Endothelial cell of umbilical vein (primary cell): ENCODE data around the gene ADCY2. TPM values are rescaled to one million over a fixed set of nuclear protein-coding genes. Genes with fewer than 3 reads are reported as not detected.

Experiments used
- BruUV-seq: library from RNA; stranded (reverse); fragments of 400-500 nt; replicated peaks from 2 replicates; lab custom pipeline; 2021; lab: Mats Ljungman, UMichigan
- CTCF ChIA-PET: fragments of 300-600, 350-600 bp; sonication (Branson Sonifier 250); formaldehyde crosslinking; loops from one replicate; lab custom pipeline; 2021; ENCODE audit warnings: antibody characterized with exemption, inconsistent platforms; lab: Charles Lee
- POLR2A ChIA-PET: fragments of 300-600, 350-600 bp; sonication (Branson Sonifier 250); formaldehyde crosslinking; loops from one replicate; lab custom pipeline; 2021; ENCODE audit warnings: antibody characterized with exemption, inconsistent platforms; lab: Charles Lee
- DNase-seq: peaks from one replicate; pipeline ENCODE4 v3.0.0-alpha.2; 2011; ENCODE audit warnings: low read depth, low spot score
- FAIRE-seq: peaks from 2 replicates; lab custom pipeline; 2011; peaks lifted over from hg19 to GRCh38; lab: Jason Lieb, UNC
- H2AFZ ChIP-seq: 2 replicates; pipeline ENCODE4 v1.6.0; 2012; ENCODE audit warnings: low read depth, low read length, control low read depth, inconsistent platforms
- H3K27ac ChIP-seq: 2 replicates; pipeline ENCODE4 v1.5.1; 2011; ENCODE audit warnings: low read depth, mild to moderate bottlenecking, control low read depth, low read length, moderate library complexity; ENCODE audit not compliant: insufficient read depth
- H3K27me3 ChIP-seq, 2 experiments: 2 replicates each; pipeline versions ENCODE4 v1.6.0 to v1.6.1; 2011; ENCODE audit warnings: low read length in 2 of 2, mixed read lengths in 1 of 2; ENCODE audit not compliant: control insufficient read depth in 2 of 2, insufficient read depth in 2 of 2
- H3K36me3 ChIP-seq, 2 experiments: 2 replicates in 1 of 2; 3 replicates in 1 of 2; pipeline ENCODE4 v1.5.1; 2011; ENCODE audit warnings: low read length in 2 of 2, mild to moderate bottlenecking in 1 of 2, moderate library complexity in 1 of 2; ENCODE audit not compliant: control insufficient read depth in 2 of 2, insufficient read depth in 2 of 2; ENCODE audit errors: extremely low read depth in 1 of 2
- H3K4me1 ChIP-seq: 3 replicates; pipeline ENCODE4 v1.5.1; 2011; ENCODE audit warnings: mild to moderate bottlenecking, low read length; ENCODE audit not compliant: control insufficient read depth, insufficient read depth; ENCODE audit errors: extremely low read depth
- H3K4me2 ChIP-seq: 2 replicates; pipeline ENCODE4 v1.6.1; 2011; ENCODE audit warnings: low read length, control low read depth, mixed read lengths; ENCODE audit not compliant: insufficient read depth
- H3K4me3 ChIP-seq, 3 experiments: fragments of 200-600 bp in 1 of 3; sonication (generic), shearing (Covaris generic) in 1 of 3; replicated peaks in 1 of 3; 2 replicates each; pipeline ENCODE4 v1.5.1; 2011 to 2016; ENCODE audit warnings: control low read depth in 3 of 3, low read length in 3 of 3, mild to moderate bottlenecking in 2 of 3, inconsistent platforms in 1 of 3, low read depth in 1 of 3, moderate library complexity in 1 of 3; ENCODE audit not compliant: insufficient read depth in 1 of 3
- H3K79me2 ChIP-seq: 2 replicates; pipeline ENCODE4 v1.6.0; 2012; ENCODE audit warnings: low read length, inconsistent platforms; ENCODE audit not compliant: control insufficient read depth, insufficient read depth
- H3K9ac ChIP-seq: replicated peaks from 2 replicates; pipeline ENCODE3; 2011; ENCODE audit warnings: low read length, control low read depth; ENCODE audit not compliant: insufficient read depth; ENCODE audit errors: extremely low read depth
- H3K9me1 ChIP-seq: replicated peaks from 3 replicates; pipeline ENCODE4 v1.6.0; 2011; ENCODE audit warnings: mild to moderate bottlenecking, low read length; ENCODE audit not compliant: control insufficient read depth, insufficient read depth; ENCODE audit errors: extremely low read depth
- H3K9me3 ChIP-seq: replicated peaks from 2 replicates; pipeline ENCODE4 v1.5.1; 2012; ENCODE audit warnings: low read length, inconsistent platforms; ENCODE audit not compliant: control insufficient read depth, insufficient read depth
- H4K20me1 ChIP-seq: replicated peaks from 2 replicates; pipeline ENCODE3; 2011; ENCODE audit warnings: mild to moderate bottlenecking, low read length; ENCODE audit not compliant: control insufficient read depth, insufficient read depth; ENCODE audit errors: extremely low read depth
- CTCF ChIP-seq, 2 donors: IDR thresholded peaks; 1 replicate in 1 of 2; 2 replicates in 1 of 2; pipeline ENCODE4 v1.5.1; 2011; ENCODE audit warnings: low read length in 2 of 2, mild to moderate bottlenecking in 2 of 2, moderate library complexity in 2 of 2, control low read depth in 1 of 2, inconsistent platforms in 1 of 2, low read depth in 1 of 2; ENCODE audit not compliant: insufficient read depth in 1 of 2; ENCODE audit errors: extremely low read depth in 1 of 2
- EZH2 ChIP-seq: IDR thresholded peaks from 2 replicates; pipeline ENCODE4 v1.6.1; 2012; ENCODE audit warnings: borderline replicate concordance, low read depth, mild to moderate bottlenecking, moderate library complexity, low read length, inconsistent platforms; ENCODE audit not compliant: severe bottlenecking
- FOS ChIP-seq: IDR thresholded peaks from 2 replicates; pipeline ENCODE4 v1.6.1; 2011; ENCODE audit warnings: mild to moderate bottlenecking, low read length, moderate library complexity, borderline replicate concordance; ENCODE audit not compliant: insufficient read depth
- GATA2 ChIP-seq: IDR thresholded peaks from 2 replicates; pipeline ENCODE4 v1.7.0; 2011; ENCODE audit warnings: low read depth, mild to moderate bottlenecking, moderate library complexity, mixed read lengths, low read length; ENCODE audit not compliant: insufficient read length, insufficient read depth
- JUN ChIP-seq: IDR thresholded peaks from 2 replicates; pipeline ENCODE4 v1.6.1; 2011; ENCODE audit warnings: borderline replicate concordance, low read depth; ENCODE audit not compliant: insufficient read length, insufficient read depth
- MAX ChIP-seq: IDR thresholded peaks from 2 replicates; pipeline ENCODE4 v1.6.1; 2011; ENCODE audit not compliant: insufficient read depth, insufficient read length
- MYC ChIP-seq: IDR thresholded peaks from one replicate; pipeline ENCODE4 v1.6.1; 2011; ENCODE audit warnings: mild to moderate bottlenecking, low read depth, low read length
- POLR2A ChIP-seq: IDR thresholded peaks from 2 replicates; pipeline ENCODE4 v1.6.1; 2012; ENCODE audit warnings: low read depth, mild to moderate bottlenecking, control low read depth, low read length
- POLR2AphosphoS5 ChIP-seq: IDR thresholded peaks from 2 replicates; pipeline ENCODE4 v1.6.1; 2012; ENCODE audit warnings: low read depth, mild to moderate bottlenecking, control low read depth, low read length, moderate library complexity; ENCODE audit not compliant: insufficient read depth
- dilution Hi-C: fragments of 300-500 bp; cut with MboI; formaldehyde crosslinking; loops from one replicate; pipeline ENCODE4 v1.15.0; 2019; ENCODE audit warnings: low sequenced_read_pairs; ENCODE audit not compliant: extremely low pct_ligation_motif_present
- intact Hi-C: fragments of 100-400 bp; cut with micrococcal nuclease; formaldehyde crosslinking; loops from one replicate; pipeline ENCODE4 v1.10.0; 2022
- polyA plus RNA-seq, 4 experiments: library from polyadenylated mRNA; depleted of rRNA in 3 of 4; stranded (reverse) in 3 of 4; unstranded in 1 of 4; fragments of >200 nt; gene quantifications; 2 replicates each; pipeline versions ENCODE4 v1.2.1 to v1.2.3, GENCODE V29; 2011 to 2012; ENCODE audit warnings: missing spikeins in 1 of 4
- total RNA-seq: library from RNA; stranded (reverse); gene quantifications from 2 replicates; pipeline ENCODE4 v1.2.3, GENCODE V29; 2021

ADCY2 gene
- total and polyA plus RNA-seq, 2 donors (not counting 3 experiments of a cell fraction or from before 2014, with no cell fraction given) = under 0.01 TPM; not detected in 1

- no peak overlapping the region for H3K27ac ChIP-seq
- TF ChIP-seq MAX (no peak), POLR2A (no peak), JUN (no peak), EZH2 (no peak)
- H3K79me2 ChIP-seq = no peaks in the 10 kb centered on the region
- H3K4me2 ChIP-seq = no peak overlapping the region
- CTCF ChIA-PET = no interaction called here
- H4K20me1 ChIP-seq = no peaks in the 10 kb centered on the region
- FAIRE-seq = no peak
- dilution Hi-C loops (no loop called here), intact Hi-C loops (no loop called here)
- no peak for DNase-seq
- H3K36me3 ChIP-seq = no peaks in the 10 kb centered on the region
- no TSS peak for BruUV-seq
- H3K9ac ChIP-seq = no peak overlapping the region
- no peaks in the 10 kb centered on the region for H3K9me1 ChIP-seq
- POLR2A ChIA-PET = no interaction called here
- peaks cover 4% of the 10 kb centered on the region for H3K9me3 ChIP-seq
- no peak overlapping the region for H3K4me3 ChIP-seq
- no peaks in the 10 kb centered on the region for H3K4me1 ChIP-seq
- no peaks in the 10 kb centered on the region for H3K27me3 ChIP-seq
- H2AFZ ChIP-seq = no peak overlapping the region
These were observed 150.6 kb downstream of the ADCY2 start for GRCh38 chr5:7546555-7546954.

- Histone ChIP-seq H3K79me2 (no peaks in the 10 kb centered on the region), H3K27me3 (no peaks in the 10 kb centered on the region), H2AFZ (no peak overlapping the region), H3K9ac (no peak overlapping the region), H3K9me3 (peaks cover 4% of the 10 kb centered on the region), H3K27ac (no peak overlapping the region), H3K4me2 (no peak overlapping the region), H3K4me3 (no peak overlapping the region), H4K20me1 (no peaks in the 10 kb centered on the region), H3K4me1 (no peaks in the 10 kb centered on the region), H3K9me1 (no peaks in the 10 kb centered on the region), H3K36me3 (no peaks in the 10 kb centered on the region)
- no TSS peak for BruUV-seq
- no peak for TF ChIP-seq FOS
- TF ChIP-seq CTCF (IDR thresholded peaks at IDR 0.05; ENCODE audit: extremely low read depth in 1 of 2, insufficient read depth in 1 of 2, low read depth in 1 of 2, low read length in 2 of 2) = no peak
- no peak for TF ChIP-seq POLR2A
- no peak for TF ChIP-seq POLR2AphosphoS5
- no peak for TF ChIP-seq EZH2
- no peak for TF ChIP-seq GATA2
- TF ChIP-seq JUN = no peak
- no peak for TF ChIP-seq MYC
- TF ChIP-seq MAX = no peak
- CTCF ChIA-PET = no interaction called here
- dilution Hi-C loops = no loop called here
- intact Hi-C loops = no loop called here
- FAIRE-seq = no peak
- POLR2A ChIA-PET = no interaction called here
- no peak for DNase-seq
These were observed 152.7 kb downstream of the ADCY2 start for GRCh38 chr5:7548596-7548995.
